IPS-18c (cell line): ENCODE data around the gene MDK.
"Not testable (repeated sequence)": the region's sequence is repeated elsewhere in the genome, so short reads cannot be mapped to it uniquely, and the experiment has no call there.

Experiments
- H3K4me3 ChIP-seq: 2 replicates; pipeline ENCODE4 v1.7.0; 2013; ENCODE audit warnings: low read depth, mild to moderate bottlenecking, low read length, moderate library complexity; ENCODE audit not compliant: insufficient read depth
- H3K9me3 ChIP-seq: one replicate; pipeline ENCODE4 v1.6.1; 2013; ENCODE audit warnings: mild to moderate bottlenecking, low read length, moderate library complexity; ENCODE audit not compliant: control insufficient read depth, insufficient read depth

Gene MDK

GRCh38 chr11:46362156-46363030 is 19.1 kb upstream of the MDK start:
- Histone ChIP-seq H3K4me3 (no peak overlapping the region), H3K9me3 (no peaks in the 10 kb centered on the region)

DNA sequence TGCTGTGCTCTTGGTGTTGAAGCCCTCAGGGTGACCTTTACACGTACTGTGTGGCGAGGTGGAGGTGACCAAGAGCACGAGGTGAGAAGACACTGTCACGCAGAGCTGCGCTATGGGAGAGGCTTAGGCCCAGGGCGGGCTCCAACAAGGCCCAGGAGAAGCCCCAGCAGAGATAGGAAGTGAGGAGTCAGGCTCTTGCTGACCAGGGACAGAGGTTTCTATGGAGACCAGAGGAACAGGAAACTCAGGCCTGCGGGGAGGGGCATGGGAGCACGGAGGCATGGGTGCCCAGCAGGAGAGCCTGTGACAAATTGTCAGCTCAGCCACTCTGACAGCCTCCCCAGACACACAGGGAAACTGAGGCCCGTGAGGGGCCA is 18.4 kb upstream of the MDK start:
- Histone ChIP-seq H3K4me3 (no peak overlapping the region), H3K9me3 (no peaks in the 10 kb centered on the region)

DNA sequence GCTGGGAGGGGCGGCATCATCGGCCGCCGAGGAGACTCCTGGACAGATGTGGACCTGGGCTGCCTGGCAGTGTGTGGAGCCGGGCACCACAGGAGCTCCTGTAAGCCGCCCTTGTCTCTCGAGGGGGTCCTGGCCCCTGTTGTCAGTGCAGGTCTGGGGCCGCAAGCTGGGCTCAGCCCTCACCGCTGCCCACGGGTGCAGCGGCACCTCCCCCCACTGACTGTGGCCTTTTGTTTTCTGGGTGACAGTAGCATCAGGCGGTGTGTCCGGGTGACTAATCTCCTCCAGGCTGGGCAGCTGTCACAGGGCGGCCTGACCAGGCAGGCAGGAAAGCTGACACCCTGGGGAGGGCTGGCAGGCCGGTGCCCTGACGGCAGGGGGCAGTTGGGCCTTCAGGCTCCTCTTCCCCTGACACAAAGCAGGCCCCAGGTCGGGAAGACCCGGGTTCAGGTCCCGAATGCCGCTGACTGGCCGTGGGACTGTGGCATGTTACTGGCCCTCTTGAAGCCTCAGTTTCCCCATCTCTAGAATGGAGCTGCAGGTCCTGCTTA is 17.9 kb upstream of the MDK start:
- Histone ChIP-seq H3K4me3 (no peak overlapping the region), H3K9me3 (no peaks in the 10 kb centered on the region)

DNA sequence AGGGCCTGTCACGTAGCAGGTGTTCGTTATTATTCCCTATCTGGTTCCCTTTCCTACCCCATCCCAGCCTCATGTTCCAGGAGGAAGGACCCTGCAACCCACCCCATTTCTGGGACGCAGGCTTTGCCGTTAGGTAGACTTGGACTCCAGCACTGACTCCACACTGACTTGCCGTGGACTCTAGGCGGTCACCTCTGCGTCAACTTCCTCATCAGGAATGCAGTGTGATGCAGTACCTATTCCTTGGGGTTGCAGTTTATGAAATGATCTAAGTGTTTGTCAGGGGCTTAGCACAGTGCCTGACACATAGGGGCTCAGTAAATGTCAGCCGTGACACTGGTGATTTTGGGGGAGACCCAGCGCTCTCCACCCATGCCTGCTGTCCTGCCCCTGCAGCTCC is 17.4 kb upstream of the MDK start:
- H3K4me3 ChIP-seq: no peak overlapping the region
- H3K9me3 ChIP-seq: no peaks in the 10 kb centered on the region

DNA sequence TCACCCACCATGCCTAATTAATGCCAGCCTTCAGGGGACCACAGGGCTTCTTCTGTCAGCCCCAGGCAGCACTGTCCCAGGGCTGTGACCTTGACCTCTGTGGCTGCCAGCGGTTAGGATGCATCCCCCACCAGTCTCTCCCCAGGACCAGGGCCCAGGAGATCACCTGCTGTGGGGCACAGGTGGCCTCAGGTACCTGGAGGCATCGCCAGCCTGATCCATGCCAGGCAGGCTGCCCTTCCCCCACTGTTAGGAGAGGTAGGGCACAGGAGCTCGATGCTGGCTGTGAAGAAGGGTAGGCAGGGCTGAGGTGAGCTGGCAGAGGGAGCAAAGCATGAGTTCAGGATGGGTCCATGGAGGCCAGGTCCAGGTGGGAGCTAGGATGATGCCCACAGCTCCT is 16.7 kb upstream of the MDK start:
- no peak overlapping the region for H3K4me3 ChIP-seq
- H3K9me3 ChIP-seq: peaks cover 2% of the 10 kb centered on the region

DNA sequence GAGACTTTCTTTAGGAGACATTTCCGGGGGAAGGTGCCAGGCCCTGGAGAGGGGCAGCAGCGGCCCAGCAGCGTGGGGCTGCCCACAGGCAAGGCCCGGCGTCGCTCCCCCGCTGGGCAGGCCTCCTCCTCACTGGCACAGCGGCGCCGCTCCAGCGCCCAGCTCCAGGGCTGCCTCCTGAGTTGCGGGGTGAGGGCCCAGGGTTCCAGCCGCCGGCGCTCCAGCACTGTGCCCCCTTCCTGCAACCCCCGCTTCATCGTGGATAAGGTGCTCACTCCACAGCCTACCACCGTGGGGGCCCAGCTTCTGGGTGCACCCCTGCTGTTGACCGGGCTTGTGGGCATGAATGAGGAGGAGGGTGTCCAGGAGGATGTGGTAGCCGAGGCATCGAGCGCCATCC is 15.2 kb upstream of the MDK start:
- no peak overlapping the region for H3K4me3 ChIP-seq
- H3K9me3 ChIP-seq: peaks cover 2% of the 10 kb centered on the region

DNA sequence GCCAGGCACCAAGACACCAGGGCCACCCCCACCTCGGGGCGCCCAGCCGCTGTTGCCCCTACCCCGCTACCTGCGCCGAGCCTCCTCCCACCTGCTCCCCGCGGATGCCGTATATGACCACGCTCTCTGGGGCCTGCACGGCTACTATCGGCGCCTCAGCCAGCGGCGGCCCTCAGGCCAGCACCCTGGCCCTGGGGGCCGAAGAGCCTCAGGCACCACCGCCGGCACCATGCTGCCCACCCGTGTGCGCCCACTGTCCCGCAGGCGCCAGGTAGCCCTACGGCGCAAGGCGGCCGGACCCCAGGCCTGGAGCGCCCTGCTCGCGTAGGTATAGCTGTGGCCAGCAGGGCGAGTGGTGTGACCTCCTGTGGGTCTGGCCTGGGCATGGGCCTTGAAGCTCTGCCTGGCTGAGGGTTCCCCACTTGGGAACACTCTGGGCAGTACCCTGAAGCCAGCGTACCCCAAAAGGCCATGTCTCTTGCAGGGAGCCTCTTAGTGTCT is 14.8 kb upstream of the MDK start:
- Histone ChIP-seq H3K4me3 (no peak overlapping the region), H3K9me3 (peaks cover 2% of the 10 kb centered on the region)

DNA sequence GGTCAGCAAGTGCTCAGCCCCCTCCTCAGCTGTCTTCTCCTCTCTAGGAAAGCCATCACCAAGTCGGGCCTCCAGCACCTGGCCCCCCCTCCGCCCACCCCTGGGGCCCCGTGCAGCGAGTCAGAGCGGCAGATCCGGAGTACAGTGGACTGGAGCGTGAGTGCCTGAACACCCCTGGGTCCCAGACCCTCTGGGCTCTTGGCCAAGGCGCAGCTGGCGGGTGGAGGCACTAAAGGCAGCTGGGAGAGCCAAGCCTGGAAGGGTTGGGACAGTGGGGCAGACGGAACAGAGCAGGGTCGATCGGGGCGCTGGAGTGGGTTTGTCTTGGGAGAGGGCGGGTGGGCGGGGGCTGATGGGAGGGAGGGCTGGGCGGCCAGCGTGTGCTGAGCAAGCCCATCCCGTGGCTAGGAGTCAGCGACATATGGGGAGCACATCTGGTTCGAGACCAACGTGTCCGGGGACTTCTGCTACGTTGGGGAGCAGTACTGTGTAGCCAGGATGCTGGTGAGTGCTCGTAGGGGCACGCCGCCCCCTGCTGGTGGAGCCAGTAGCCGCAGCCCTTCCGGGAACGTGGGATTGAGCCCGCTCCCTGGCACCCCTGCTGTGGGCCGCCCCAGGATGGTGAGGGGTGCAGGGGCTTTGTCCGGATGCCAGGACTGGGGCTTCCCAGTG is 14.1 kb upstream of the MDK start:
- H3K4me3 ChIP-seq: no peak overlapping the region
- H3K9me3 ChIP-seq: peaks cover 2% of the 10 kb centered on the region

DNA sequence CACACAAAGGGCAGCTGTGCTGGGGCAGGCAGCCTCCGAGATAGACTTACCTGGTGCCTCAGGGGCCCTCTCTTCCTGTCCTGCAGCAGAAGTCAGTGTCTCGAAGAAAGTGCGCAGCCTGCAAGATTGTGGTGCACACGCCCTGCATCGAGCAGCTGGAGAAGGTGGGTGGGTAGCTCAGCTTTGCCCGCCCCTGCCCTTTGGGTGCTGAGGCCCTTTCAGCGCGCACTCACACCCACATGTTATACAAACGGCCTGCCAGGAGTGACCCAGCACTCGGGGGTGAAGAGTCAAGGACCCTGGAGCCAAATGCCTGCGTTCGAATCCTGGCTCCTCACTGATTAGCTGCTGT is 13.6 kb upstream of the MDK start:
- H3K9me3 ChIP-seq: peaks cover 2% of the 10 kb centered on the region
- H3K4me3 ChIP-seq: no peak overlapping the region

GRCh38 chr11:46369458-46370152 is 11.9 kb upstream of the MDK start:
- Histone ChIP-seq H3K9me3 (peaks cover 2% of the 10 kb centered on the region), H3K4me3 (no peak overlapping the region)

GRCh38 chr11:46370253-46370652 is 11.2 kb upstream of the MDK start:
- H3K9me3 ChIP-seq: peaks cover 2% of the 10 kb centered on the region
- no peak overlapping the region for H3K4me3 ChIP-seq

DNA sequence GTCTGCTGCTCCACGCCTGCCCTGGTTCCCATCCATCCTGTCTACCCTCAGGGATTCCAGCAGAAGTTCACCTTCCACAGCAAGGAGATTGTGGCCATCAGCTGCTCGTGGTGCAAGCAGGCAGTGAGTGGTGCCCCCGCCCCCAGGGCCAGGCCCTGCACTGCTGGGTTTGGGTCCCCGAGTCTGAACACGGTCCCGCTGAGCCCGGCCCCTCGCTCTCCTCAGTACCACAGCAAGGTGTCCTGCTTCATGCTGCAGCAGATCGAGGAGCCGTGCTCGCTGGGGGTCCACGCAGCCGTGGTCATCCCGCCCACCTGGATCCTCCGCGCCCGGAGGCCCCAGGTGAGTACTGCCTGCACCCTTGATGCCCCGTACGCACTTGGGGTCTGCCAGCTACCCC is 10.2 kb upstream of the MDK start:
- H3K4me3 ChIP-seq, H3K9me3 ChIP-seq: not testable (repeated sequence)

GRCh38 chr11:46372086-46372485 is 9.4 kb upstream of the MDK start:
- Histone ChIP-seq H3K4me3 (no peak overlapping the region), H3K9me3 (peaks cover 2% of the 10 kb centered on the region)

DNA sequence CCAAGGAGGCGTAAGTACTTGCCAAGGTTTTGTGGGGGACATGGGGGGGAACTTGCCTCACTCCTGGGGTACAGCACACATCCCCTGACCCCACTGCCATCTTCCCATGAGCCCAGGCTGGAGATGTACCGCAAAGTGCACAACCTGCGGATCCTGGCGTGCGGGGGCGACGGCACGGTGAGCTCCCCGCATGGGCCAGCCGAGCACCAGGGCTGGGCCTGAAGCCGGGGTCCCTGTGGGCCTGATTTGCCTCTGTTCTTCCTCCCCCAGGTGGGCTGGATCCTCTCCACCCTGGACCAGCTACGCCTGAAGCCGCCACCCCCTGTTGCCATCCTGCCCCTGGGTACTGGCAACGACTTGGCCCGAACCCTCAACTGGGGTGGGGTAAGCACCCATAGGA is 9.0 kb upstream of the MDK start:
- not testable (repeated sequence) for H3K9me3 ChIP-seq, H3K4me3 ChIP-seq

GRCh38 chr11:46373787-46374740 is 7.4 kb upstream of the MDK start:
- no peak overlapping the region for H3K4me3 ChIP-seq
- H3K9me3 ChIP-seq: peaks cover 2% of the 10 kb centered on the region

DNA sequence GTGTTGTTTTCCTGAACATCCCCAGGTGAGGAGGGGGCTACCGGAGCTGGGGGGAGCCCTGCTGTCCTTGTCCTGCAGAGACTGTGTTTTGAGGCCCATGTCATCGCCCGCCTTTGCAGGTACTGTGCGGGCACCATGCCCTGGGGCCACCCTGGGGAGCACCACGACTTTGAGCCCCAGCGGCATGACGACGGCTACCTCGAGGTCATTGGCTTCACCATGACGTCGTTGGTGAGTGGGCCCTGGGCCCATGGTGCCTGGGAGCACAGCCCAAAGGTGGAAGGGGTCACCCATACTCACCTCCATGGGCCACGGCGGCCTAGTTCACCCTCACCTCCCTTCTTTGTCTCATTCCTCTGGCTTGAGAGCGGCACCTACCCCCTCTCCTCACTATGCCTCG is 6.7 kb upstream of the MDK start:
- no peaks in the 10 kb centered on the region for H3K9me3 ChIP-seq
- no peak overlapping the region for H3K4me3 ChIP-seq
